ENCODE measurements around the gene HIGD1B. TPM values are rescaled to one million over a fixed set of nuclear protein-coding genes. Genes with fewer than 3 reads are reported as not detected.

HIGD1B gene
- total and polyA plus RNA-seq, 5 donors = 1.6 to 10.3 (median 4.6) TPM

DNA sequence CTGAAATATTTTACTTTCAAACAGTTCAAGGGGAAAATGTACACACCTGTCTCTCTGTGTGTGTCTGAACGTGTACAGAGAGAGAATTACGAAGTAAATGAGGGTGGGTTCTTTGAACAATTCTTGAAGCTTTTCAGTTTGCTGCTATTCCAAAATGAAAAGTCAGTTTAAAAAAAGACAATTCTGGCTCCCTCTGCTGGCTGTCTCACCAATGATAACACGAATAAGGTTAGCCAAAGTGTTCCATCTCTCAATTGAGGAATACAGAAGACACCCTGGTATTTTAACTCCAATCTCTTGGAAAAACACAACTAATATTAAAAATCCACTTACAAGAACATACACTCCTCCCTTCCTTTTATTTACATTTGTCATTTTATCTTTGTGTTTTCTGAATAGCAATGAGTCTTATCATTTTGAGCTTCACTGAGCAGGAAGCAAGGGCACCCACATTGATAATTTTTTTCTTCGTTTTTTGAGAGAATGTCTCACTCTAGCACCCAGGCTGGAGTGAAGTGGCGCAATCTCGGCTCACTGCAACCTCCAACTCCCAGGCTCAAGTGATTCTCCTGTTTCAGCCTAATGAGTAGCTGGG is 31.0 kb downstream of the HIGD1B start:
- intact Hi-C loops (cut with DNase I) = loop anchor here in 2 of 4 donors (2.0 to 5.0 kb wide), 2 partner anchors 104 to 106 kb away; no protein-coding TSS in a partner anchor

DNA sequence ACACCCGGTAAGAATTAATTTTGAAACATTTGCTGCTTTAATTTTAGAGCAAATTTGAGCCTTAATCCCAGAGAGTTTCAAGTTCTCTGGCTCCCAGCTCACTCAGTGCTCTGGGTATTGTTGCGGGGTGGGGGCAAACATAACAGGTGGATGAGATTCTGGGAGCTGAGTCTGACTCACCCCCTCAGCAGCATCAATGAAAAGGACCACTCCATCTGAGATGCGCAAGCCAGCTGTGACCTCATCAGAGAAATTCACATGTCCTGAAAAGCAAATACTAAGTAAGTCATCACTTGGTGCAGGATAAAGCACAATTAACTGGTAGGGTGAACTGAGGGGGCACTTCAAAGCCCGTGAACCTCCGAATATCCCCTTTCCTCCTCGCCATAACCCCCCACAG is 31.7 kb downstream of the HIGD1B start:
- no peaks in the 10 kb centered on the region for H3K27me3 ChIP-seq (ENCODE audit: control insufficient read depth, insufficient read depth)
- intact Hi-C loops (cut with DNase I) = loop anchor here in 2 of 4 donors (2.0 to 5.0 kb wide), 2 partner anchors 105 to 107 kb away; no protein-coding TSS in a partner anchor
- no peak for ATAC-seq

More for the DNA sequence above, 31.0 kb downstream of the HIGD1B start:
- ATAC-seq (no peak), DNase-seq (no peak)
- H3K9me3 ChIP-seq (ENCODE audit: control insufficient read depth, low read length) = no peaks in the 10 kb centered on the region
- no peaks in the 10 kb centered on the region for H3K27me3 ChIP-seq (ENCODE audit: control insufficient read depth, insufficient read depth)
- 39% methylated on average over 6 of the region's 6 CpGs for WGBS
- H3K27ac ChIP-seq (ENCODE audit: low read length) = no peak overlapping the region
- H3K4me3 ChIP-seq (ENCODE audit: low read length) = no peak overlapping the region
- H3K4me1 ChIP-seq (ENCODE audit: control insufficient read depth, insufficient read depth, low read length) = no peaks in the 10 kb centered on the region

DNA sequence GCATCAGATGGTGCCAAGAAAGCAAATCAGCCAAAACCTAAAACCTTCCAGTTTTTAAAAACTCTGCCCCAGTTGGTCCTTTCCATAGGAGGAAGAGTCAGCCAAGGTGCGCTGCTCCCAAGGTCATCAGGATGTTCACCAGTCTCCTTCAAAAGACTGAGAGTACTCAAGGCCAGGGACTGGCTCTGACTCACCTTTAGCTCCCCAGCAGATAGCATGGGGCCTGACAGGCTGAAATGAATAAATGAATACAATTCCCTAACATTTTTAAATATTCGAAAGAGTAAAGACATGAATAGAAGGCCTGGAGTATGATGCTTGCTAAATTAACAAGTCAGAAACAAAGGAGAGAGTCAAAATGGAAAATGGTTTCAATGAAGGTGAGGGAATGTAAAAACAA is 32.4 kb downstream of the HIGD1B start:
- no peaks in the 10 kb centered on the region for H3K9me3 ChIP-seq (ENCODE audit: control insufficient read depth, low read length)
- H3K4me1 ChIP-seq (ENCODE audit: control insufficient read depth, insufficient read depth, low read length) = no peaks in the 10 kb centered on the region
- 95% methylated on average over 2 of the region's 2 CpGs for WGBS
- no peak for DNase-seq
- no peaks in the 10 kb centered on the region for H3K27me3 ChIP-seq (ENCODE audit: control insufficient read depth, insufficient read depth)
- intact Hi-C loops (cut with DNase I) = no loop called here
- no peak overlapping the region for H3K4me3 ChIP-seq (ENCODE audit: low read length)
- ATAC-seq = no peak
- H3K27ac ChIP-seq (ENCODE audit: low read length) = no peak overlapping the region

More for the DNA sequence above, 31.7 kb downstream of the HIGD1B start:
- Histone ChIP-seq H3K4me1 (ENCODE audit: control insufficient read depth, insufficient read depth, low read length) (no peaks in the 10 kb centered on the region), H3K4me3 (ENCODE audit: low read length) (no peak overlapping the region), H3K9me3 (ENCODE audit: control insufficient read depth, low read length) (no peaks in the 10 kb centered on the region), H3K27ac (ENCODE audit: low read length) (no peak overlapping the region)
- no peak for DNase-seq
- 86% methylated on average over 6 of the region's 6 CpGs for WGBS

DNA sequence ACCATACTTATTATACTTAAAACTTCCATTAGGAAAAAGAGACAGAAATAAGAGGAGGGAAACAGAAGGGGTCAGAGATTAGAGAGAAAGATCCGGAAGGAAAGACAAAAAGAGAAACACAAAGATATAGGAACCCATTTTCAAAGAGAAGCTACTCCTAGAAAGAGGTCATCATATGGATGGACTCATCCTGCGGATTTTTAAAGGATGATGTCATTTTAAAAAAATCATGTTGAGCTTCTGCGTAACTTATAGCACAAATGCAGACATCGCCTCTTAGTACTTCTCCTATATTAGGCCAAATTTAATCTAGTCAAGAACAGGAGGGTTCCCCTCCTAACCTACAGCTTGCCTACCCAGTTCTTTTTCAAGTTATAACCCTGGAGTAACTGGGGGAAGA is 33.5 kb downstream of the HIGD1B start:
- intact Hi-C loops (cut with DNase I) = no loop called here
- 76% methylated on average over 4 of the region's 4 CpGs for WGBS
- Histone ChIP-seq H3K27ac (ENCODE audit: low read length) (no peak overlapping the region), H3K4me1 (ENCODE audit: control insufficient read depth, insufficient read depth, low read length) (no peaks in the 10 kb centered on the region), H3K4me3 (ENCODE audit: low read length) (no peak overlapping the region), H3K9me3 (ENCODE audit: control insufficient read depth, low read length) (no peaks in the 10 kb centered on the region), H3K27me3 (ENCODE audit: control insufficient read depth, insufficient read depth) (no peaks in the 10 kb centered on the region)
- DNase-seq (no peak), ATAC-seq (no peak)

DNA sequence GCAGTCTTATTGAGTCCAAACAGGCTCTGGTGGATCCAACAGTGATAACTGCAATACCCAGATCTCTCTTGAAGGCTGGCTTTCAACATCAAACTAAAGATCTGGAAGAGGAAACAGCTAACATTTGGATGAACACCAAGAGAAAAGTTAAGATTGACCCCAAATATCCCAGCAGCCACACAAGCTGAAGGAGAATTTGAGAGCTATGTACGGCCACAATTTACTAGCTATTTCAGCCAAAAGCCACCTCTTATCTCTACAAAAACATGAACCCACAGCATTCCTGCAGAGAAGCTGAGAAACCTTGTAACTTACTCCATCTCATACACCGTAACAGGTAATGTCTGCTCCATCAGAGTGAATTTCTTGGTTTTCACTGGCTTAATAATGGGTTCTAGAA is 37.3 kb downstream of the HIGD1B start:
- no peak overlapping the region for H3K27ac ChIP-seq (ENCODE audit: low read length)
- no peak for ATAC-seq
- no peak overlapping the region for H3K4me3 ChIP-seq (ENCODE audit: low read length)
- 87% methylated on average over 2 of the region's 2 CpGs for WGBS
- DNase-seq = no peak
- peaks cover 3% of the 10 kb centered on the region for H3K4me1 ChIP-seq (ENCODE audit: control insufficient read depth, insufficient read depth, low read length)
- H3K9me3 ChIP-seq (ENCODE audit: control insufficient read depth, low read length) = no peaks in the 10 kb centered on the region
- intact Hi-C loops (cut with DNase I) = no loop called here
- H3K27me3 ChIP-seq (ENCODE audit: control insufficient read depth, insufficient read depth) = no peaks in the 10 kb centered on the region

DNA sequence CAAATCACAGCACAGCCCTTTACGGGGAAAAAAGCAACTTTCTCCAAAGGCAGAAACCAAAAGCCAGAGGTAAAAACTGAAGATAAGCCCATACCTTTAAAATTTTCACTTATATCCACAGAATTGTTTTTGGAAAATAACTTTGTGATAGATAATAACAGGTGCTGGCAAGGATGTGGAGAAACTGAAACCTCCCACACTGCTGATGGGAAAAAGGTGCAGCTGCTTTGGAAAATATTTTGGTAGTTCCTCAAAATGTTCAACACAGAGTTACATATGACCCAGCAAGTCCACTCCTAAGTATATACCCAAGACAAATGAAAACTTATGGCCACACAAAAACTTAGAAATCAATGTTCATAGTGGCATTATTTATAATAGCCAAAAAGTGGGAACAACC is 39.3 kb downstream of the HIGD1B start:
- no peak overlapping the region for H3K27ac ChIP-seq (ENCODE audit: low read length)
- DNase-seq = no peak
- no peak overlapping the region for H3K4me3 ChIP-seq (ENCODE audit: low read length)
- H3K4me1 ChIP-seq (ENCODE audit: control insufficient read depth, insufficient read depth, low read length) = peaks cover 3% of the 10 kb centered on the region
- intact Hi-C loops (cut with DNase I) = no loop called here
- 91% methylated on average over 1 of the region's 1 CpG for WGBS
- no peaks in the 10 kb centered on the region for H3K9me3 ChIP-seq (ENCODE audit: control insufficient read depth, low read length)
- no peak for ATAC-seq
- H3K27me3 ChIP-seq (ENCODE audit: control insufficient read depth, insufficient read depth) = no peaks in the 10 kb centered on the region

DNA sequence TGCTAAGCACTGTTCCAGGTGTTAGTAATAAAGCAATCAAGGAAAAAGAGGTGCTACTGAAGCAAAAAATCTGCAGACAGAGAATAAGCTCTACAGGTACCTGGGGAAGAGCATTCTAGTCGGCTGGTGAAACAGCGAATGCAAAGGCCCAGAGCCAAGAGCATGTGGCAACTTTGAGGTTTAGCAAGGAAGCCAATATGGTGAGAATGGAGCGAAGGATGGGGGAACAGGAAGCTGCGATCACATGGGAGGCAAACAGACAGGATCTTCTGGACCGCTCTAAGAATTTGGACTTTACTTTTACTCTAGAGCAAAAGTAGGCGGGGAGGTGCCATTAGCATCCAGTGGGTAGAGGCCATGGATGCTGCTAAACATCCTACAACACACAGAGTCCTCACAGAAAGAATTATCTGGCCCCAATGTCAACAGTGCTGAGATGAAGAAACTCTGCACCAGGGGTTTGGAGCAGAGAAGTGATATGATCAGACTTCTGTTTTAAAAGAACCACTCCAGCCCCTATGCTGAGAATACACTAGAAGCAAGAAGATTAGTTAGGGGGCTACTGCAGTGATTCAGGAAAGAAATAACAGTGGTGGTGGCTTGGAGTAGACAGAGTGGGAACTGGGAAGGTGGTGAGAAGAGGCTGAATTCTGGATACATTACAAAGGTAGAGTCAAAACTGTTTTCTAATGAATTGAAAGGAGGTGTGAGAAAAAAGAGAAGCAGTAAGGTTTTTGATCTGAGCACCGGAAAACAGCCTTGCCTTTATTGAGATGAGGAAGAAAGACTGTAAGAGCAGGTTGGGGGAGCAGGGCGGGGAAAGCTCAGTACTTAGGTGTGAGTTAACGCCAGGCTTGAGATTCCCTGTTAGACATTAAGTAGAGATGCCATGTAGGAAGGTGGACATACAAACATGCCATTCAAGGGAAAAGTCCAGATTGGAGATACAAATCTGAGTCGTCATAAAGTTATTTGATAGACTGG is 40.6 kb downstream of the HIGD1B start:
- no peak overlapping the region for H3K27ac ChIP-seq (ENCODE audit: low read length)
- peaks cover 3% of the 10 kb centered on the region for H3K4me1 ChIP-seq (ENCODE audit: control insufficient read depth, insufficient read depth, low read length)
- WGBS = 76% methylated on average over 10 of the region's 10 CpGs
- intact Hi-C loops (cut with DNase I) = no loop called here
- no peak for ATAC-seq
- no peaks in the 10 kb centered on the region for H3K27me3 ChIP-seq (ENCODE audit: control insufficient read depth, insufficient read depth)
- H3K4me3 ChIP-seq (ENCODE audit: low read length) = no peak overlapping the region
- no peak for DNase-seq
- no peaks in the 10 kb centered on the region for H3K9me3 ChIP-seq (ENCODE audit: control insufficient read depth, low read length)

DNA sequence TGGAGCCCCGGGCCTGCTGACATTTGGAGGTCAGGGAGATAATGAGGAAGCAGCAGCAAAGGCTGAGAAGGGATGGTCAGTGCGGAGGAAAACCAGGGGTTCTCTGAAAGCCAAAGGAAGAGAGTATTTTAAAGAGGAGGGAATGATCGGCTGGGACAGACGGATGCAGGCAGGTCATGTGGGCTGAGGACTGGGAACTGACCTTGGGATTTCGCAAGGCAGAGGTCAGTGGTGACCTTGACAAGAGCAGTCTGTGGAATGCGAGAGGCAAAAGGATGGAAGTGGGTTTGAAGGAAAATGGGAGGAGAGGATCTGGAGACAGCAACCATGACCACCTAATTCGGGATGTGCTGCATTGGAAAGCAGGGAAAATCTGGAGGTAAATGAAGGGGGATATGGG is 41.3 kb downstream of the HIGD1B start:
- DNase-seq (no peak), ATAC-seq (peak in 1 of 2 donors; percentile 45)
- Histone ChIP-seq H3K4me1 (ENCODE audit: control insufficient read depth, insufficient read depth, low read length) (peaks cover 3% of the 10 kb centered on the region), H3K9me3 (ENCODE audit: control insufficient read depth, low read length) (no peaks in the 10 kb centered on the region), H3K27ac (ENCODE audit: low read length) (no peak overlapping the region), H3K4me3 (ENCODE audit: low read length) (no peak overlapping the region), H3K27me3 (ENCODE audit: control insufficient read depth, insufficient read depth) (no peaks in the 10 kb centered on the region)
- 65% methylated on average over 7 of the region's 7 CpGs for WGBS
- intact Hi-C loops (cut with DNase I) = no loop called here

DNA sequence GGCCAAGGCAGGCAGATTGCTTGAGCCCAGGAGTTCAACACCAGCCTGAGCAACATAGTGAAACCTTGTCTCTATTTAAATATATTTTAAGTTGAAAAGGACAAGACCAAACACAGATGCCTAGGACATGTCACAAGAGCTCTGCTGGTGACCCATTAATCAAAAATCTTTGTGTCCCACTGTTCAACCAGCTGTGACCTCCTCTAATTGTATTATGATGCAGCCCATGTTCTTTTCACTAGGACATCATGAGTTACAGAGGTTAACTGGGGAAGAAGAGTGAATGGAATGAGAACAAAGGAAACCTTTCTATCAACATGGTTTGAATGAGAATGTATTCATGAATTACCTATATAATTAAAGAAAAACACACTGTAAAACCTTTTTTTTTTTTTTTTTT is 44.6 kb downstream of the HIGD1B start:
- ATAC-seq (no peak), DNase-seq (no peak)
- H3K27me3 ChIP-seq (ENCODE audit: control insufficient read depth, insufficient read depth) = no peaks in the 10 kb centered on the region
- no peak overlapping the region for H3K27ac ChIP-seq (ENCODE audit: low read length)
- intact Hi-C loops (cut with DNase I) = loop anchor here in 1 of 4 donors (5.0 kb wide), 1 partner anchor 50 kb away; no protein-coding TSS in a partner anchor
- no peak overlapping the region for H3K4me3 ChIP-seq (ENCODE audit: low read length)
- H3K4me1 ChIP-seq (ENCODE audit: control insufficient read depth, insufficient read depth, low read length) = peaks cover 3% of the 10 kb centered on the region
- no peaks in the 10 kb centered on the region for H3K9me3 ChIP-seq (ENCODE audit: control insufficient read depth, low read length)

DNA sequence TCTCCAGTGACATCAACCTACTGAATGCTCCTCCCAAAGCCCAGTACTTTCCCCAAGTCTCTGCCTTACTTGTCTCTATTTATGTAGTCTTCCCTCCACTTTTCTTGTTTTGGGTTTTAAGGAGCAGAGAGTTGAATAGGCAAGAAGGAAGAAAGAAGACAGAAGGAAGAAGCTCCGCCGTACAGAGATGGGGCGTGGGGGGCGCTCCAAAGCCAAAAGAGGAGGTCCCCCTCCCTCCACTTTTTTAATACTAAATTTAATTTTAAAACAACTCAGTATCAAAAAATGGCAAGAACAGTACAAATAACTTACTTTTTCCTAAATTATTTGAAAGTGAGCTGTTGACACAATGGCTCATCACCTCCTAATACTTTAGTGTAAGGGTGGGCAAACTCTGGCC is 47.0 kb downstream of the HIGD1B start:
- H3K9me3 ChIP-seq (ENCODE audit: control insufficient read depth, low read length) = no peaks in the 10 kb centered on the region
- intact Hi-C loops (cut with DNase I) = loop anchor here in 1 of 4 donors (5.0 kb wide), 1 partner anchor 52 kb away; no protein-coding TSS in a partner anchor
- H3K4me1 ChIP-seq (ENCODE audit: control insufficient read depth, insufficient read depth, low read length) = no peaks in the 10 kb centered on the region
- H3K27me3 ChIP-seq (ENCODE audit: control insufficient read depth, insufficient read depth) = no peaks in the 10 kb centered on the region
- ATAC-seq (no peak), DNase-seq (no peak)
- no peak overlapping the region for H3K4me3 ChIP-seq (ENCODE audit: low read length)
- no peak overlapping the region for H3K27ac ChIP-seq (ENCODE audit: low read length)
- 95% methylated on average over 4 of the region's 4 CpGs for WGBS

DNA sequence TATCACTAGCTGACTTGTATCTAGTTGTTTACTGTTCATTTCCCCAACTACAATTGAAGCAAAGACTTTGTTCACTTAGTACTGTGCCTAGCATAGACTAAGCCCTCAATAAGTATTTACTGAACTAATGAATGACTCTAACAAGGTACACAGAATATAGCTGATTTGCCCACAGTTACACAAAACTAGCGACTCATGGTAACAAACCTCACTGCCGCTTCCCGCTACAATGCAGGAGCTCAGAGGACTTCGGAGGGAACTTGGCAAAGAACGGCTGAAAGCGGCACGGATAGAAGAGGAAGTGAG is 51.0 kb downstream of the HIGD1B start:
- no peak for ATAC-seq
- H3K4me3 ChIP-seq (ENCODE audit: low read length) = peak overlapping the region; percentile 74
- under 1% methylated on average over 7 of the region's 7 CpGs for WGBS

More for the DNA sequence above, 51.0 kb downstream of the HIGD1B start:
- intact Hi-C loops (cut with DNase I) = no loop called here
- Histone ChIP-seq H3K27ac (ENCODE audit: low read length) (peak overlapping the region; percentile 90), H3K4me1 (ENCODE audit: control insufficient read depth, insufficient read depth, low read length) (no peaks in the 10 kb centered on the region), H3K27me3 (ENCODE audit: control insufficient read depth, insufficient read depth) (no peaks in the 10 kb centered on the region), H3K9me3 (ENCODE audit: control insufficient read depth, low read length) (no peaks in the 10 kb centered on the region)
- DNase-seq = no peak
